ENCODE data around the gene CEACAM18. TPM values are rescaled to one million over a fixed set of nuclear protein-coding genes. Genes with fewer than 3 reads are reported as not detected.

Gene CEACAM18
- total and polyA plus RNA-seq, 2 of the 4 experiments (the other 2 are of a cell fraction) = not detected

GRCh38 chr19:51539821-51540366 lies 61.6 kb downstream of the CEACAM18 start:
- H4K91ac ChIP-seq (ENCODE audit: insufficient read depth, low read depth, low read length) = no peak overlapping the region
- no peak overlapping the region for H3K9ac ChIP-seq (ENCODE audit: low read depth, low read length)
- DNase-seq = no peak
- H3K14ac ChIP-seq (replicated peaks; ENCODE audit: low read depth, low read length) = no peak overlapping the region
- no peak overlapping the region for H2AK5ac ChIP-seq (ENCODE audit: low read depth, low read length)
- H3K27me3 ChIP-seq (ENCODE audit: control insufficient read depth, insufficient read depth, low read length) = no peaks in the 10 kb centered on the region
- dilution Hi-C loops (cut with HindIII; ENCODE audit: low sequenced_read_pairs, unreplicated experiment) = no loop called here
- no peaks in the 10 kb centered on the region for H3K4me1 ChIP-seq (ENCODE audit: control insufficient read depth, insufficient read depth, low read length)
- H2AFZ ChIP-seq (replicated peaks; ENCODE audit: low read length, poor library complexity) = no peak overlapping the region
- no peak overlapping the region for H2BK15ac ChIP-seq (ENCODE audit: low read depth, low read length)
- H3K36me3 ChIP-seq (ENCODE audit: control insufficient read depth, insufficient read depth, low read length) = no peaks in the 10 kb centered on the region
- H4K20me1 ChIP-seq (ENCODE audit: insufficient read depth, low read length) = no peaks in the 10 kb centered on the region
- H3K4ac ChIP-seq (ENCODE audit: low read depth, low read length) = no peak overlapping the region
- POLR2A ChIA-PET (ENCODE audit: unreplicated experiment) = no interaction called here
- no peak overlapping the region for H2AK9ac ChIP-seq (replicated peaks; ENCODE audit: low read depth, low read length, poor library complexity)
- H3K18ac ChIP-seq (ENCODE audit: low read depth, low read length) = no peak overlapping the region
- no peak overlapping the region for H3K23ac ChIP-seq (ENCODE audit: low read depth, low read length)
- H4K5ac ChIP-seq (ENCODE audit: low read depth, low read length) = no peak overlapping the region
- intact Hi-C loops (cut with micrococcal nuclease) = no loop called here
- H2BK5ac ChIP-seq (ENCODE audit: low read depth, low read length, poor library complexity, severe bottlenecking) = no peak overlapping the region
- CTCF ChIA-PET = interaction anchor here (1.1 kb wide), 1 partner anchor 25 kb away, joined by 3 read pairs; no protein-coding TSS in a partner anchor
- H3K27ac ChIP-seq (ENCODE audit: insufficient read depth, low read length) = no peak overlapping the region
- ATAC-seq (ENCODE audit: low read depth) = no peak
- H3K4me3 ChIP-seq (ENCODE audit: insufficient read depth, low read depth, low read length) = no peak overlapping the region
- TF ChIP-seq USF2 (IDR thresholded peaks at IDR 0.05; ENCODE audit: low read depth, low read length) (no peak), CTCF (conservative IDR thresholded peaks at IDR 0.05; ENCODE audit: low read depth, low read length) (no peak), ELK1 (IDR thresholded peaks at IDR 0.05; ENCODE audit: borderline replicate concordance, low read depth, low read length) (no peak), RFX5 (IDR thresholded peaks at IDR 0.05; ENCODE audit: low read depth, low read length) (no peak), POLR2A (IDR thresholded peaks at IDR 0.05; ENCODE audit: low read depth, low read length) (no peak), MXI1 (IDR thresholded peaks at IDR 0.05; ENCODE audit: borderline replicate concordance, low read depth, low read length) (no peak), CHD1 (IDR thresholded peaks at IDR 0.05; ENCODE audit: low read depth, low read length) (no peak), CEBPB (IDR thresholded peaks at IDR 0.05; ENCODE audit: low read depth, low read length) (no peak), BHLHE40 (IDR thresholded peaks at IDR 0.05; ENCODE audit: low read depth, low read length) (no peak), MAFK (IDR thresholded peaks at IDR 0.05; ENCODE audit: low read depth, low read length) (no peak), RAD21 (IDR thresholded peaks at IDR 0.05; ENCODE audit: low read length) (no peak), SMC3 (IDR thresholded peaks at IDR 0.05; ENCODE audit: low read depth, low read length) (no peak), NFE2L2 (IDR thresholded peaks at IDR 0.05; ENCODE audit: low read depth, low read length) (no peak), RCOR1 (IDR thresholded peaks at IDR 0.05; ENCODE audit: insufficient replicate concordance, low read length) (no peak), FOS (IDR thresholded peaks at IDR 0.05; ENCODE audit: low read depth, low read length) (no peak), MAZ (IDR thresholded peaks at IDR 0.05; ENCODE audit: borderline replicate concordance, low read depth, low read length) (no peak)
- no peak overlapping the region for H2BK20ac ChIP-seq (ENCODE audit: low read depth, low read length)
- in situ Hi-C loops (cut with MboI; ENCODE audit: low sequenced_read_pairs) = no loop called here
- H3K4me2 ChIP-seq (ENCODE audit: low read depth, low read length) = no peak overlapping the region
- no peak overlapping the region for H2BK120ac ChIP-seq (ENCODE audit: low read depth, low read length)
- WGBS, 2 experiments (ENCODE audit: extremely low coverage in 2 of 2, insufficient read length in 1 of 2) = 73% methylated on average over 3 of the region's 4 CpGs; no CpG with 5 or more reads in 1 of the 2 experiments
- no TSS peak for BruUV-seq (replicated peaks)
- H3K9me3 ChIP-seq (ENCODE audit: control insufficient read depth, insufficient read depth, low read length) = no peaks in the 10 kb centered on the region
- H3K79me1 ChIP-seq (ENCODE audit: low read depth in 1 of 2, low read length in 2 of 2) = no peaks in the 10 kb centered on the region
- no peaks in the 10 kb centered on the region for H3K9me1 ChIP-seq (ENCODE audit: insufficient read depth, low read length)
- H4K8ac ChIP-seq (ENCODE audit: low read depth in 2 of 2, low read length in 2 of 2) = no peak overlapping the region
- no peak overlapping the region for H3K56ac ChIP-seq (ENCODE audit: extremely low read depth, insufficient read depth, low read length)

All from IMR-90 (cell line).